ENCODE data around the gene PIGB. TPM values are rescaled to one million over a fixed set of nuclear protein-coding genes. Genes with fewer than 3 reads are reported as not detected.

Gene PIGB
- total RNA-seq (1 to 10 TPM; 1.4 to 4.3 (median 3.1) TPM), polyA plus RNA-seq (1 to 10 TPM; 2.7 to 9.9 TPM)
- long read RNA-seq, donor 1, partial matches to known transcripts, result 0 of 4 reads
- long read RNA-seq, donor 1, other reads (novel, unspliced or antisense), result 3 of 4 reads
- long read RNA-seq, donor 2, partial matches to known transcripts, result 0 of 2 reads
- long read RNA-seq, donor 2, other reads (novel, unspliced or antisense), result 0 of 2 reads
- long read RNA-seq, donor 3, transcript PIGB-202 (12 exons, 1,668 nt), result major isoform, 6 of 12 reads
- long read RNA-seq, donor 3, partial matches to known transcripts, result 0 of 12 reads
- long read RNA-seq, donor 3, other reads (novel, unspliced or antisense), result 6 of 12 reads

GRCh38 chr15:55318588-55319494 lies at the start of gene PIGB, which contains the start of gene PIGBOS1:
Gene PIGB, plus strand, starts transcription at chr15:55319222. Its CDS starts 29 bp downstream, at chr15:55319251.
Gene PIGBOS1, minus strand, starts transcription at chr15:55319123. Its CDS starts 1,331 bp downstream, at chr15:55317792.
- no peaks in the 10 kb centered on the region for H3K27me3 ChIP-seq
- peak in 2 of 9 donors; percentile 16 to 24 for TF ChIP-seq CTCF (IDR thresholded peaks at IDR 0.05)
- 2 to 3% methylated on average over 49 of the region's 49 CpGs for WGBS, 2 donors
- ATAC-seq (peak; percentile 97 to 99 (median 98)), DNase-seq (peak; percentile 80 to 88)
- intact Hi-C loops (cut with DNase I), result loop anchor here in 3 of 10 donors (5.0 to 10.0 kb wide), 3 partner anchors 86 to 116 kb away; partner anchors contain the start of genes CCPG1 (in 2 of the 3) and PIERCE2 (in 2 of the 3)
- no peaks in the 10 kb centered on the region for H3K9me3 ChIP-seq
- H3K27ac ChIP-seq, result peak within 1 kb of the TSS; percentile 23 to 98 (median 88)
- H3K4me1 ChIP-seq, result peaks cover 0 to 37% (median 29%) of the 10 kb centered on the region in 9 donors
- H3K36me3 ChIP-seq, result peaks cover 0 to 23% (median 0%) of the 10 kb centered on the region in 9 donors
- peak within 1 kb of the TSS; percentile 60 to 92 (median 84) for H3K4me3 ChIP-seq

GRCh38 chr15:55270291-55270690 lies 48.7 kb upstream of the PIGB start:
- 92 to 93% methylated on average over 6 of the region's 6 CpGs for WGBS, 2 donors
- Histone ChIP-seq H3K4me1 (peaks cover 0 to 46% (median 0%) of the 10 kb centered on the region in 9 donors), H3K4me3 (no peak overlapping the region), H3K27ac (peak overlapping the region in 1 of 10 donors; percentile 34), H3K9me3 (no peaks in the 10 kb centered on the region), H3K27me3 (no peaks in the 10 kb centered on the region), H3K36me3 (peaks cover 0 to 16% (median 0%) of the 10 kb centered on the region in 9 donors)
- DNase-seq (no peak), ATAC-seq (no peak)
- TF ChIP-seq CTCF (IDR thresholded peaks at IDR 0.05), result no peak
- intact Hi-C loops (cut with DNase I), result no loop called here

DNA sequence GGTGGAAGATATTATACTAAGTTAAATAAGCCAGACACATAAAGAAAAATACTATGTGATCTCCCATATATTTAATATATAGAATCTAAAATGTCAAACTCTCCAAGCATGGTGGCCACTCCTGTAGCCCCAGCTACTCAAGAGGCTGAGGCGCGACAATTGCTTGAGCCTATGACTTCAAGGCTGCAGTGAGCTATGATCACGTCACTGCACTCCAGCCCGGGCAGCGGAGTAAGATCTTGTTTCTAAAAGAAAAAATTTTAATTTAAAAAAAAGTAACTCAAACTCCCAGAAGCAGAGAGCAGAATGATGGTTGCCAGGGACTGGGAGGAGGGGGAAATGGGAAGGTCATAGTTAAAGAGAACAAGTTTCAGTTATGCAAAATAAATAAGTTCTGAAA lies 42.7 kb upstream of the PIGB start:
- ATAC-seq, result no peak
- intact Hi-C loops (cut with DNase I), result no loop called here
- no peak overlapping the region for H3K4me3 ChIP-seq
- no peak for TF ChIP-seq CTCF (IDR thresholded peaks at IDR 0.05)
- H3K27me3 ChIP-seq, result no peaks in the 10 kb centered on the region
- H3K9me3 ChIP-seq, result no peaks in the 10 kb centered on the region
- peaks cover 0 to 3% (median 0%) of the 10 kb centered on the region in 9 donors for H3K36me3 ChIP-seq
- DNase-seq, result no peak
- 91 to 94% methylated on average over 5 of the region's 5 CpGs for WGBS, 2 donors
- H3K27ac ChIP-seq, result peak overlapping the region in 1 of 10 donors; percentile 66
- peaks cover 0 to 71% (median 0%) of the 10 kb centered on the region in 9 donors for H3K4me1 ChIP-seq

- intact Hi-C loops (cut with DNase I), result no loop called here
- Histone ChIP-seq H3K27me3 (no peaks in the 10 kb centered on the region), H3K4me1 (peaks cover 0 to 79% (median 0%) of the 10 kb centered on the region in 9 donors), H3K36me3 (peaks cover 0 to 3% (median 0%) of the 10 kb centered on the region in 9 donors), H3K27ac (peak overlapping the region in 1 of 10 donors; percentile 66), H3K9me3 (no peaks in the 10 kb centered on the region), H3K4me3 (no peak overlapping the region)
- no peak for TF ChIP-seq CTCF (IDR thresholded peaks at IDR 0.05)
- DNase-seq, result no peak
- 60 to 69% methylated on average over 7 of the region's 7 CpGs for WGBS, 2 donors
- no peak for ATAC-seq
These were observed 41.9 kb upstream of the PIGB start for GRCh38 chr15:55277116-55277564.
